Smooth muscle cell (in vitro differentiated cells): ENCODE measurements around the gene SLC6A12. TPM values are rescaled to one million over a fixed set of nuclear protein-coding genes. Genes with fewer than 3 reads are reported as not detected.

Experiments
- DNase-seq: peaks from one replicate; lab custom pipeline; 2025; ENCODE audit not compliant: unreplicated experiment; lab: John Stamatoyannopoulos, UW
- H2AFZ ChIP-seq: fragments of 200-600 bp; sonication (generic); 2 replicates; pipeline ENCODE4 v1.6.0; 2016; ENCODE audit warnings: antibody characterized with exemption, low read depth, mild to moderate bottlenecking
- H3F3A ChIP-seq: fragments of 200-600 bp; sonication (generic); 2 replicates; pipeline ENCODE4 v1.6.0; 2017; ENCODE audit warnings: antibody characterized with exemption, low read depth
- H3K27ac ChIP-seq: fragments of 200-600 bp; sonication (generic); 2 replicates; pipeline ENCODE4 v1.5.1; 2016; ENCODE audit warnings: low read depth, mild to moderate bottlenecking
- H3K27me3 ChIP-seq: fragments of 200-600 bp; sonication (generic); 2 replicates; pipeline ENCODE4 v1.6.1; 2016; ENCODE audit warnings: low read depth, mild to moderate bottlenecking
- H3K36me3 ChIP-seq: fragments of 200-600 bp; sonication (generic); 2 replicates; pipeline ENCODE4 v1.5.1; 2016; ENCODE audit warnings: low read depth
- H3K4me1 ChIP-seq: fragments of 200-600 bp; sonication (generic); 2 replicates; pipeline ENCODE4 v1.5.1; 2016; ENCODE audit warnings: low read depth
- H3K4me2 ChIP-seq: fragments of 200-600 bp; sonication (generic); 2 replicates; pipeline ENCODE4 v1.6.0; 2016; ENCODE audit warnings: mild to moderate bottlenecking
- H3K4me3 ChIP-seq: fragments of 200-600 bp; sonication (generic); 2 replicates; pipeline ENCODE4 v1.5.1; 2016; ENCODE audit warnings: mild to moderate bottlenecking
- H3K79me2 ChIP-seq: fragments of 200-600 bp; sonication (generic); 2 replicates; pipeline ENCODE4 v1.6.0; 2016; ENCODE audit warnings: low read depth, mild to moderate bottlenecking
- H3K9ac ChIP-seq: fragments of 200-600 bp; sonication (generic); 2 replicates; pipeline ENCODE4 v1.6.0; 2016; ENCODE audit warnings: low read depth
- H3K9me3 ChIP-seq: fragments of 200-600 bp; sonication (generic); replicated peaks from 2 replicates; pipeline ENCODE4 v1.5.1; 2016; ENCODE audit warnings: low read depth
- H4K20me1 ChIP-seq: fragments of 200-600 bp; sonication (generic); 2 replicates; pipeline ENCODE4 v1.6.0; 2016; ENCODE audit warnings: low read depth
- CTCF ChIP-seq: fragments of 200-600 bp; sonication (generic); IDR thresholded peaks from 2 replicates; pipeline ENCODE4 v1.5.1; 2017; ENCODE audit warnings: borderline replicate concordance, mild to moderate bottlenecking, antibody characterized with exemption; ENCODE audit not compliant: insufficient read depth, poor library complexity, severe bottlenecking
- WGBS: methylation state at CpG from one replicate; pipeline ENCODE4 v1.1.7; 2016; ENCODE audit warnings: low lambda C conversion rate; 5-methylcytosine and 5-hydroxymethylcytosine counted together
- polyA plus RNA-seq: library from polyadenylated mRNA; unstranded; fragments of >200 nt; fragmentation: Nextera tagmentation; extraction: Ambion mirVana; gene quantifications from 2 replicates; pipeline ENCODE4 v1.2.1, GENCODE V29; 2016
- total RNA-seq: library from RNA; depleted of rRNA; stranded (reverse); fragments of >200 nt; gene quantifications from 2 replicates; pipeline ENCODE4 v1.2.3, GENCODE V29; 2014

Gene SLC6A12
- total and polyA plus RNA-seq, 2 experiments from 2014 or later, result 0.22 TPM; not detected in 1

GRCh38 chr12:179885-180284, 34.1 kb downstream of the SLC6A12 start:
- H3K4me2 ChIP-seq, result no peak overlapping the region
- WGBS, result 90% methylated on average over 5 of the region's 5 CpGs
- no peaks in the 10 kb centered on the region for H3K36me3 ChIP-seq
- no peak overlapping the region for H3K9ac ChIP-seq
- peaks cover 10% of the 10 kb centered on the region for H3K4me1 ChIP-seq
- no peaks in the 10 kb centered on the region for H4K20me1 ChIP-seq
- H3K9me3 ChIP-seq, result no peaks in the 10 kb centered on the region
- H3F3A ChIP-seq, result peaks cover 6% of the 10 kb centered on the region
- no peak overlapping the region for H3K27ac ChIP-seq
- TF ChIP-seq CTCF, result no peak
- no peak overlapping the region for H3K4me3 ChIP-seq
- DNase-seq, result no peak
- no peak overlapping the region for H2AFZ ChIP-seq
- H3K79me2 ChIP-seq, result no peaks in the 10 kb centered on the region
- no peaks in the 10 kb centered on the region for H3K27me3 ChIP-seq

- Histone ChIP-seq H3K4me3 (no peak overlapping the region), H2AFZ (no peak overlapping the region), H3K9me3 (no peaks in the 10 kb centered on the region), H3K9ac (no peak overlapping the region), H3K79me2 (no peaks in the 10 kb centered on the region), H3K4me1 (peaks cover 10% of the 10 kb centered on the region), H3F3A (peaks cover 6% of the 10 kb centered on the region), H3K27me3 (no peaks in the 10 kb centered on the region), H3K36me3 (no peaks in the 10 kb centered on the region), H3K4me2 (no peak overlapping the region), H4K20me1 (no peaks in the 10 kb centered on the region), H3K27ac (no peak overlapping the region)
- DNase-seq, result no peak
- WGBS, result 85% methylated on average over 11 of the region's 11 CpGs
- TF ChIP-seq CTCF, result no peak
These were observed 34.6 kb downstream of the SLC6A12 start for GRCh38 chr12:179131-179884.

- H3K4me1 ChIP-seq, result peaks cover 10% of the 10 kb centered on the region
- 92% methylated on average over 3 of the region's 3 CpGs for WGBS
- no peaks in the 10 kb centered on the region for H3K9me3 ChIP-seq
- no peak overlapping the region for H3K27ac ChIP-seq
- no peak overlapping the region for H3K4me2 ChIP-seq
- H3K36me3 ChIP-seq, result no peaks in the 10 kb centered on the region
- DNase-seq, result no peak
- H2AFZ ChIP-seq, result no peak overlapping the region
- H3K4me3 ChIP-seq, result no peak overlapping the region
- no peaks in the 10 kb centered on the region for H4K20me1 ChIP-seq
- no peak overlapping the region for H3K9ac ChIP-seq
- TF ChIP-seq CTCF, result no peak
- H3K27me3 ChIP-seq, result no peaks in the 10 kb centered on the region
- H3F3A ChIP-seq, result peaks cover 6% of the 10 kb centered on the region
- H3K79me2 ChIP-seq, result no peaks in the 10 kb centered on the region
These were observed 35.2 kb downstream of the SLC6A12 start for GRCh38 chr12:178829-179109.
